Upper lobe of right lung (tissue), 1 donor: Measurements from ENCODE around the gene PIK3CB. TPM values are rescaled to one million over a fixed set of nuclear protein-coding genes. Genes with fewer than 3 reads are reported as not detected.
A peak's percentile ranks its signal among the peaks of the same experiment; 100 is the strongest.

ENCODE experiments used
- ATAC-seq: fragments of 200-7000 bp; cut with Tn5 transposase; one replicate; pipeline ENCODE4 v1.9.1; 2020; ENCODE audit warnings: mild to moderate bottlenecking, moderate library complexity
- DNase-seq: peaks from one replicate; pipeline ENCODE4 v3.0.0-alpha.2; 2020
- H3K27ac ChIP-seq: fragments of 200-600 bp; one replicate; pipeline ENCODE4 v1.8.0; 2022
- H3K27me3 ChIP-seq: fragments of 200-600 bp; one replicate; pipeline ENCODE4 v1.8.0; 2022; ENCODE audit warnings: mild to moderate bottlenecking
- H3K36me3 ChIP-seq: fragments of 200-600 bp; one replicate; pipeline ENCODE4 v1.8.0; 2022
- H3K4me1 ChIP-seq: fragments of 200-600 bp; one replicate; pipeline ENCODE4 v1.8.0; 2022
- H3K4me3 ChIP-seq: fragments of 200-600 bp; one replicate; pipeline ENCODE4 v1.8.0; 2022; ENCODE audit warnings: mild to moderate bottlenecking
- H3K9me3 ChIP-seq: fragments of 200-600 bp; one replicate; pipeline ENCODE4 v1.8.0; 2022
- CTCF ChIP-seq: fragments of 200-600 bp; IDR thresholded peaks from one replicate; pipeline ENCODE4 v1.8.0; 2022; ENCODE audit warnings: antibody characterized with exemption
- intact Hi-C: fragments of 100-400 bp; cut with DNase I; formaldehyde crosslinking; loops from one replicate; pipeline ENCODE4 v1.11.0; 2022
- total RNA-seq: library from RNA; stranded (reverse); fragmentation: NEBNext Ultra II Directional; extraction: Animal tissue kit (Norgen Biotek cat#: 25700); gene quantifications from one replicate; pipeline ENCODE4 v1.2.1, GENCODE V29; 2021
- donor health status: DM: no; HTN: yes; CAD: no; lungs with severe emphysema.

Gene PIK3CB
- total RNA-seq, 1 donor from 2014 or later = 37.4 TPM

GRCh38 chr3:138688871-138689299 is 145.8 kb downstream of the PIK3CB start:
- no peaks in the 10 kb centered on the region for H3K27me3 ChIP-seq
- TF ChIP-seq CTCF = no peak
- no peaks in the 10 kb centered on the region for H3K9me3 ChIP-seq
- DNase-seq (no peak), ATAC-seq (peak; percentile 36)
- H3K4me3 ChIP-seq = no peak overlapping the region
- H3K27ac ChIP-seq = no peak overlapping the region
- peaks cover 11% of the 10 kb centered on the region for H3K36me3 ChIP-seq
- no peaks in the 10 kb centered on the region for H3K4me1 ChIP-seq
- intact Hi-C loops = no loop called here

- Histone ChIP-seq H3K9me3 (no peaks in the 10 kb centered on the region), H3K4me1 (no peaks in the 10 kb centered on the region), H3K36me3 (peaks cover 26% of the 10 kb centered on the region), H3K27ac (no peak overlapping the region), H3K27me3 (no peaks in the 10 kb centered on the region), H3K4me3 (no peak overlapping the region)
- intact Hi-C loops = no loop called here
- TF ChIP-seq CTCF = no peak
- ATAC-seq (no peak), DNase-seq (no peak)
These were observed 147.5 kb downstream of the PIK3CB start for GRCh38 chr3:138687236-138687635.

GRCh38 chr3:138686771-138687221 is 147.9 kb downstream of the PIK3CB start:
- ATAC-seq = peak; percentile 79
- intact Hi-C loops = no loop called here
- Histone ChIP-seq H3K9me3 (no peaks in the 10 kb centered on the region), H3K4me1 (no peaks in the 10 kb centered on the region), H3K4me3 (no peak overlapping the region), H3K27me3 (no peaks in the 10 kb centered on the region), H3K36me3 (peaks cover 30% of the 10 kb centered on the region), H3K27ac (no peak overlapping the region)
- no peak for DNase-seq
- no peak for TF ChIP-seq CTCF

GRCh38 chr3:138684396-138684795 is 150.3 kb downstream of the PIK3CB start:
- no peaks in the 10 kb centered on the region for H3K27me3 ChIP-seq
- no peak for TF ChIP-seq CTCF
- peaks cover 38% of the 10 kb centered on the region for H3K36me3 ChIP-seq
- DNase-seq (no peak), ATAC-seq (no peak)
- H3K9me3 ChIP-seq = no peaks in the 10 kb centered on the region
- H3K4me3 ChIP-seq = no peak overlapping the region
- no peaks in the 10 kb centered on the region for H3K4me1 ChIP-seq
- intact Hi-C loops = no loop called here
- no peak overlapping the region for H3K27ac ChIP-seq

- H3K27me3 ChIP-seq = no peaks in the 10 kb centered on the region
- H3K9me3 ChIP-seq = no peaks in the 10 kb centered on the region
- no peaks in the 10 kb centered on the region for H3K4me1 ChIP-seq
- no peak for TF ChIP-seq CTCF
- H3K36me3 ChIP-seq = peaks cover 39% of the 10 kb centered on the region
- no peak overlapping the region for H3K27ac ChIP-seq
- no peak overlapping the region for H3K4me3 ChIP-seq
- DNase-seq = no peak
- no peak for ATAC-seq
- intact Hi-C loops = no loop called here
These were observed 152.1 kb downstream of the PIK3CB start for GRCh38 chr3:138682648-138683047.
